Panc1 (cell line): ENCODE data around the gene MRPL21. TPM values are rescaled to one million over a fixed set of nuclear protein-coding genes. Genes with fewer than 3 reads are reported as not detected.

Source experiments
- ATAC-seq: fragments of 200-7000 bp; cut with Tn5 transposase; 2 replicates; pipeline ENCODE4 v1.9.1; 2020; ENCODE audit warnings: mild to moderate bottlenecking, moderate library complexity
- Bru-seq: library from RNA; stranded (reverse); fragments of 400-500 nt; gene quantifications from one replicate; lab custom pipeline; 2021; lab: Mats Ljungman, UMichigan
- BruChase-seq, 2 experiments: library from RNA; stranded (reverse); fragments of 400-500 nt; gene quantifications; one replicate each; lab custom pipeline; 2021; lab: Mats Ljungman, UMichigan
- BruUV-seq: library from RNA; stranded (reverse); fragments of 400-500 nt; replicated peaks from 2 replicates; lab custom pipeline; 2021; lab: Mats Ljungman, UMichigan
- CTCF ChIA-PET: fragments of 300-600 bp; sonication (Branson Sonifier 250); formaldehyde crosslinking; loops from one replicate; lab custom pipeline; 2022; ENCODE audit warnings: antibody characterized with exemption; lab: Charles Lee
- POLR2A ChIA-PET: fragments of 300-600 bp; sonication (Branson Sonifier 250); formaldehyde crosslinking; loops from one replicate; lab custom pipeline; 2022; ENCODE audit warnings: antibody characterized with exemption; lab: Charles Lee
- DNase-seq: peaks from one replicate; pipeline ENCODE4 v3.0.0-alpha.2; 2010; ENCODE audit warnings: low read depth, low spot score
- H3K27ac ChIP-seq: 2 replicates; pipeline ENCODE4 v1.5.1; 2011; ENCODE audit warnings: mild to moderate bottlenecking, low read length, inconsistent platforms
- H3K27me3 ChIP-seq: fragments of 200-500 bp; sonication (Bioruptor generic); 2 replicates; pipeline ENCODE4 v1.6.0; 2014; ENCODE audit warnings: low read length, inconsistent platforms; ENCODE audit not compliant: control insufficient read depth, insufficient read depth
- H3K36me3 ChIP-seq: fragments of 200-500 bp; sonication (Bioruptor generic); 2 replicates; pipeline ENCODE4 v1.5.1; 2014; ENCODE audit warnings: inconsistent platforms, mild to moderate bottlenecking, low read length, moderate library complexity; ENCODE audit not compliant: control insufficient read depth, insufficient read depth
- H3K4me1 ChIP-seq: 2 replicates; pipeline ENCODE4 v1.5.1; 2011; ENCODE audit warnings: inconsistent platforms, mild to moderate bottlenecking, low read length, moderate library complexity; ENCODE audit not compliant: control insufficient read depth, insufficient read depth
- H3K4me3 ChIP-seq, 2 experiments: 2 replicates each; pipeline ENCODE4 v1.5.1; 2011 to 2012; ENCODE audit warnings: low read depth in 2 of 2, low read length in 2 of 2, mild to moderate bottlenecking in 2 of 2, inconsistent platforms in 1 of 2, moderate library complexity in 1 of 2
- H3K9me3 ChIP-seq: fragments of 200-500 bp; sonication (Bioruptor generic); 2 replicates; pipeline ENCODE4 v1.5.1; 2014; ENCODE audit warnings: low read depth, mild to moderate bottlenecking, inconsistent platforms, low read length, moderate library complexity; ENCODE audit not compliant: control insufficient read depth, insufficient read depth
- CTCF ChIP-seq: fragments of 450-650 bp; IDR thresholded peaks from 2 replicates; pipeline ENCODE4 v1.5.1; 2017; ENCODE audit warnings: mild to moderate bottlenecking
- POLR2AphosphoS5 ChIP-seq: IDR thresholded peaks from 2 replicates; pipeline ENCODE4 v1.6.1; 2012; ENCODE audit warnings: mild to moderate bottlenecking, low read depth, low read length, moderate library complexity
- REST ChIP-seq, 2 experiments: IDR thresholded peaks; 2 replicates each; pipeline ENCODE4 v1.6.1; 2011 to 2012; ENCODE audit warnings: low read depth in 2 of 2, control low read depth in 1 of 2, low read length in 1 of 2, mild to moderate bottlenecking in 1 of 2, moderate library complexity in 1 of 2; ENCODE audit not compliant: insufficient read depth in 1 of 2
- SIN3A ChIP-seq: IDR thresholded peaks from 2 replicates; pipeline ENCODE4 v1.6.1; 2012; ENCODE audit warnings: low read depth, mild to moderate bottlenecking, low read length, moderate library complexity, borderline replicate concordance; ENCODE audit not compliant: insufficient read depth
- TCF7L2 ChIP-seq: IDR thresholded peaks from 2 replicates; pipeline ENCODE4 v1.6.1; 2011; ENCODE audit warnings: mild to moderate bottlenecking, low read depth, low read length, inconsistent platforms
- in situ Hi-C: cut with HindIII; loops from 2 replicates; pipeline ENCODE4 v1.10.0; 2016; ENCODE audit warnings: low sequenced_read_pairs, low pct_unique_long_range_greater_than_20kb
- intact Hi-C: fragments of 100-400 bp; cut with micrococcal nuclease; formaldehyde crosslinking; loops from one replicate; pipeline ENCODE4 v1.10.0; 2022; ENCODE audit not compliant: unreplicated experiment
- long read RNA-seq: library from polyadenylated mRNA; unstranded; transcript quantifications from one replicate; pipeline ENCODE4 v2.0.0, GENCODE V29; 2021; ENCODE audit not compliant: unreplicated experiment
- polyA plus RNA-seq: library from polyadenylated mRNA; unstranded; fragments of >200 nt; gene quantifications from one replicate; pipeline ENCODE4 v1.2.1, GENCODE V29; 2012; ENCODE audit warnings: missing spikeins; ENCODE audit not compliant: insufficient read length
- total RNA-seq: library from RNA; stranded (reverse); gene quantifications from one replicate; pipeline ENCODE4 v1.2.1, GENCODE V29; 2021; ENCODE audit not compliant: unreplicated experiment

Gene MRPL21
- 94.9 TPM for total RNA-seq
- 110 TPM for polyA plus RNA-seq
- Bru-seq, nascent RNA: percentile 80 among the genes with signal in this experiment
- BruChase-seq, experiment 1, labeled RNA remaining after a 2-hour chase: percentile 63 among the genes with signal in this experiment
- BruChase-seq, experiment 2, labeled RNA remaining after a 6-hour chase: percentile 69 among the genes with signal in this experiment
- long read RNA-seq, transcript MRPL21-202 (7 exons, 662 nt): minor isoform, 5 of 94 reads
- long read RNA-seq, transcript MRPL21-201 (7 exons, 683 nt): major isoform, 60 of 94 reads
- long read RNA-seq, partial matches to known transcripts: 19 of 94 reads
- long read RNA-seq, other reads (novel, unspliced or antisense): 9 of 94 reads

GRCh38 chr11:68903288-68904247, at the start of gene MRPL21, which contains the start of gene IGHMBP2:
Gene MRPL21 (minus strand): TSS chr11:68903832. CDS start chr11:68903810, 22 bp downstream.
Gene IGHMBP2 (plus strand): TSS chr11:68903891. CDS start chr11:68903953, 62 bp downstream.
- DNase-seq (peak; percentile 12), ATAC-seq (peak; percentile 97)
- in situ Hi-C loops (no loop called here), intact Hi-C loops (loop anchor here (5.0 kb wide), 1 partner anchor 139 kb away; no protein-coding TSS in a partner anchor)
- Histone ChIP-seq H3K36me3 (peaks cover 7% of the 10 kb centered on the region), H3K9me3 (no peaks in the 10 kb centered on the region), H3K27me3 (no peaks in the 10 kb centered on the region), H3K4me3 (peak within 1 kb of the TSS; percentile 93 to 100), H3K27ac (peak within 1 kb of the TSS; percentile 95), H3K4me1 (0 out of 2 replicates have a peak, but pooled peaks cover 7% of the 10 kb centered on the region)
- ChIA-PET CTCF (no interaction called here), POLR2A (interaction anchor here (0.5 to 0.6 kb wide), 4 partner anchors 16 to 895 kb away, joined by 3 to 8 read pairs (median 5); no protein-coding TSS in a partner anchor)
- no TSS peak for BruUV-seq
- TF ChIP-seq CTCF (no peak), POLR2AphosphoS5 (peak; percentile 98), TCF7L2 (peak; percentile 80; the same call in 1 of the 2 replicates), SIN3A (peak; percentile 97), REST (IDR thresholded peaks at IDR 0.05; ENCODE audit: insufficient read depth in 1 of 2, low read depth in 2 of 2, low read length in 1 of 2) (peak in 1 of 2 experiments; percentile 73; a peak in 2 of 4 replicates)

DNA sequence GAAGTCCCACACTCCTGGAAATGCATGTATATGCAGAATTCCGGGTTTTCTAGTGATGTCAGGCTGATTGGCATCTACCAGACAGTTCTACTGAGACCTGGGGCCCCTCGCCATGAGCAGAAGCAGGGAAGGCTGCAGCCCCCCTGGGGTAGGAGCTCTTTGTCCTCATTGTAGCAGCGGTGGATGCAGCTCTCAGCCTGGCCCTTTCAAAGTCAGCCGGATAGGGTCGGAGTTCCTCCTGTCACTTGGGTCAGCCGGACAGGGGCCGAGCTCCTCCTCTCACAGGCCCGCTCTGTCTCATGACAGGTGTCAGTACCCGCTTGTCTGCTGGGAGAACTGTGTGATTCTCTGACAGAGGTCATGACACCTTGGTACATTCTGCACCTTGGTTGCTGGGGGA, 47.1 kb upstream of the MRPL21 start:
- H3K4me1 ChIP-seq: 0 out of 2 replicates have a peak, but pooled peaks cover 3% of the 10 kb centered on the region

More for the DNA sequence above, 47.1 kb upstream of the MRPL21 start:
- in situ Hi-C loops: no loop called here
- Histone ChIP-seq H3K36me3 (no peaks in the 10 kb centered on the region), H3K4me3 (no peak overlapping the region), H3K9me3 (no peaks in the 10 kb centered on the region), H3K27ac (no peak overlapping the region), H3K27me3 (no peaks in the 10 kb centered on the region)
- intact Hi-C loops: no loop called here
- ATAC-seq (no peak), DNase-seq (no peak)
- no TSS peak for BruUV-seq
- CTCF ChIA-PET: interaction anchor here (0.5 to 1.2 kb wide), 2 partner anchors 42 to 72 kb away, joined by 3 to 4 read pairs; no protein-coding TSS in a partner anchor
- POLR2A ChIA-PET: no interaction called here
- TF ChIP-seq TCF7L2: no peak
- no peak for TF ChIP-seq REST (IDR thresholded peaks at IDR 0.05; ENCODE audit: insufficient read depth in 1 of 2, low read depth in 2 of 2, low read length in 1 of 2)
- no peak for TF ChIP-seq CTCF
- no peak for TF ChIP-seq SIN3A
- no peak for TF ChIP-seq POLR2AphosphoS5
